Measurements from ENCODE around the gene TRA2A.

GRCh38 chr7:23476286-23477156, 55.3 kb downstream of the TRA2A start:
- TF ChIP-seq EZH2phosphoT487 (IDR thresholded peaks at IDR 0.05; ENCODE audit: low read depth, severe bottlenecking, unreplicated experiment) (no peak), CTCF (IDR thresholded peaks at IDR 0.05; ENCODE audit: poor library complexity) (no peak)
